ENCODE data around the gene COLEC11. TPM values are rescaled to one million over a fixed set of nuclear protein-coding genes. Genes with fewer than 3 reads are reported as not detected.

COLEC11 gene
- total RNA-seq, 1 experiment from 2014 or later: 0.39 TPM

- Mint-ChIP-seq H3K36me3 (ENCODE audit: insufficient read depth in 1 of 3, low read depth in 3 of 3) (peaks cover 0 to 24% (median 11%) of the 10 kb centered on the region in 3 experiments; a peak in 6 of 7 replicates), H3K27me3 (ENCODE audit: low read depth) (peaks cover 3% of the 10 kb centered on the region; the same call in 1 of the 2 replicates), H3K27ac (no peak overlapping the region), H3K9me3 (peaks cover 32 to 37% of the 10 kb centered on the region in 2 experiments), H3K4me1 (no peaks in the 10 kb centered on the region; a peak in 1 of 4 replicates), H3K4me3 (no peak overlapping the region)
- no peak overlapping the region for H3T11ph ChIP-seq (ENCODE audit: low read length)
- WGBS (ENCODE audit: extremely low coverage, insufficient read length, low lambda C conversion rate): no CpG with 5 or more reads among the region's 21 CpGs
- no peak overlapping the region for H2BK12ac ChIP-seq (ENCODE audit: insufficient read length, low read depth, low read length)
- H3K9me3 ChIP-seq (ENCODE audit: control insufficient read depth, low read depth, low read length): no peaks in the 10 kb centered on the region
- no peaks in the 10 kb centered on the region for H3K4me1 ChIP-seq (ENCODE audit: insufficient read depth, low read length)
- H3K56ac ChIP-seq (ENCODE audit: insufficient read length, low read depth, low read length): no peak overlapping the region
- H3K27me3 ChIP-seq (ENCODE audit: insufficient read depth, low read length): no peaks in the 10 kb centered on the region
- H3K23ac ChIP-seq (ENCODE audit: insufficient read length, low read depth, low read length): no peak overlapping the region
- no peak overlapping the region for H4K91ac ChIP-seq (ENCODE audit: insufficient read length, low read depth, low read length)
- no peak overlapping the region for H3K18ac ChIP-seq (ENCODE audit: insufficient read length, low read depth, low read length)
- no peak overlapping the region for H3K4me2 ChIP-seq (ENCODE audit: insufficient read depth, insufficient read length, low read length)
- H3K79me2 ChIP-seq (ENCODE audit: insufficient read depth, low read length): no peaks in the 10 kb centered on the region
- H3K27ac ChIP-seq (ENCODE audit: insufficient read length, low read depth, low read length): no peak overlapping the region
- TF ChIP-seq CTCF (conservative IDR thresholded peaks at IDR 0.05): no peak
- H3K14ac ChIP-seq (ENCODE audit: insufficient read depth, low read length): no peak overlapping the region
- H3K4ac ChIP-seq (ENCODE audit: low read depth, low read length): no peak overlapping the region
- no peak for DNase-seq
- no peak overlapping the region for H2BK120ac ChIP-seq (ENCODE audit: low read depth, low read length, poor library complexity, severe bottlenecking)
- H2AK5ac ChIP-seq (ENCODE audit: insufficient read length, low read length): no peak overlapping the region
- no peaks in the 10 kb centered on the region for H3K79me1 ChIP-seq (ENCODE audit: insufficient read depth, low read depth, low read length, poor library complexity, severe bottlenecking)
- no peak overlapping the region for H4K8ac ChIP-seq (replicated peaks; ENCODE audit: insufficient read length, low read depth, low read length)
- no peaks in the 10 kb centered on the region for H3K23me2 ChIP-seq (ENCODE audit: insufficient read length, low read depth, low read length, poor library complexity, severe bottlenecking)
- no peak overlapping the region for H2BK5ac ChIP-seq (ENCODE audit: insufficient read length, low read length)
- H2AFZ ChIP-seq (ENCODE audit: low read length): no peak overlapping the region
- H3K9ac ChIP-seq (ENCODE audit: extremely low read depth, insufficient read length, low read length): no peak overlapping the region
- H4K5ac ChIP-seq (ENCODE audit: insufficient read length, low read depth, low read length): no peak overlapping the region
- H4K20me1 ChIP-seq (ENCODE audit: control insufficient read depth, insufficient read depth, insufficient read length): no peaks in the 10 kb centered on the region
- H2BK15ac ChIP-seq (ENCODE audit: low read depth, low read length): no peak overlapping the region
- no peak overlapping the region for H2BK20ac ChIP-seq (ENCODE audit: low read depth, low read length, poor library complexity, severe bottlenecking)
Measured at GRCh38 chr2:3617198-3617890, 22.4 kb downstream of the COLEC11 start.

Measured in H9 (cell line).